Measurements from ENCODE around the gene BNIP2. TPM values are rescaled to one million over a fixed set of nuclear protein-coding genes. Genes with fewer than 3 reads are reported as not detected.

The BNIP2 gene
- total RNA-seq, 1 experiment from 2014 or later, result 53.1 TPM

DNA sequence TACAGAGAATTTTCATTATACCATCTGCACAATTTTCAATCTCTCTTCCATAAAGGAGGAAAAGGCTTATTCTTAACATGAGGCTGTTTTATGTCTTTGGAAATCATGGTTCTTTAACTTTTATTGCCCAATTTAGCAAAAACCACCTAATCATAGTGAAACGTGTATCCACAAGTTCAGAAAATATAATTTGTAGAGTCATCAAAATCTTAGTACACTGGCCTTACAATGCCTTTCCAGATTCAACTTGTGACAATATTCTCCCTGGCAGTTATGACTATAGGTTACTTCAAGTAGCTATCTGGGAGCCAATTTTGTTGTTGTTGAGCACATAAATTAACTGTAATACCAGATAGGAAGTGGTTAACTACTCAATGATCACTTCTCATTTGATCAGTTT lies 10.9 kb downstream of the BNIP2 start:
- H3K4me2 ChIP-seq (ENCODE audit: low read length), result no peak overlapping the region
- TF ChIP-seq POLR2A (IDR thresholded peaks at IDR 0.05; ENCODE audit: borderline replicate concordance, extremely low read depth, insufficient read depth, insufficient read length), result no peak
- BruUV-seq (replicated peaks), result TSS peak; percentile 2
- peaks cover 18% of the 10 kb centered on the region for H3K79me2 ChIP-seq (ENCODE audit: insufficient read depth, low read length)
- peaks cover 37 to 56% of the 10 kb centered on the region in 2 experiments for H3K36me3 ChIP-seq (ENCODE audit: control insufficient read depth in 1 of 2, insufficient read depth in 2 of 2, low read length in 2 of 2)
- H3K9me2 ChIP-seq (ENCODE audit: insufficient read depth), result no peaks in the 10 kb centered on the region
- H3K9ac ChIP-seq (ENCODE audit: low read length), result no peak overlapping the region
- no peaks in the 10 kb centered on the region for H3K4me1 ChIP-seq (ENCODE audit: control insufficient read depth in 1 of 2, insufficient read depth in 2 of 2, low read length in 2 of 2)
- RAD21 ChIA-PET (ENCODE audit: low non-redundant PET in 1 of 2, low total read pairs in 2 of 2, uncharacterized antibody in 2 of 2, unreplicated experiment in 2 of 2), result no interaction called here
- CTCF ChIA-PET, result no interaction called here
- no peak for ATAC-seq
- H3K27ac ChIP-seq (ENCODE audit: low read depth, low read length), result no peak overlapping the region
- no peak overlapping the region for H3K4me3 ChIP-seq (replicated peaks in 1 of 2; ENCODE audit: low read depth in 1 of 2, low read length in 2 of 2)
- H3K9me3 ChIP-seq (ENCODE audit: control insufficient read depth in 1 of 2, insufficient read depth in 1 of 2, low read depth in 1 of 2, low read length in 2 of 2), result no peaks in the 10 kb centered on the region
- H3K27me3 ChIP-seq (ENCODE audit: insufficient read depth, low read length), result no peaks in the 10 kb centered on the region
- H4K20me1 ChIP-seq (ENCODE audit: insufficient read depth), result no peaks in the 10 kb centered on the region; the same call in 1 of the 2 replicates
- POLR2A ChIA-PET, result no interaction called here
- no peak for DNase-seq (ENCODE audit: low read depth, low spot score)
- intact Hi-C loops (cut with micrococcal nuclease), result no loop called here
- no peak overlapping the region for H2AFZ ChIP-seq (ENCODE audit: low read depth, low read length, poor library complexity, severe bottlenecking)

DNA sequence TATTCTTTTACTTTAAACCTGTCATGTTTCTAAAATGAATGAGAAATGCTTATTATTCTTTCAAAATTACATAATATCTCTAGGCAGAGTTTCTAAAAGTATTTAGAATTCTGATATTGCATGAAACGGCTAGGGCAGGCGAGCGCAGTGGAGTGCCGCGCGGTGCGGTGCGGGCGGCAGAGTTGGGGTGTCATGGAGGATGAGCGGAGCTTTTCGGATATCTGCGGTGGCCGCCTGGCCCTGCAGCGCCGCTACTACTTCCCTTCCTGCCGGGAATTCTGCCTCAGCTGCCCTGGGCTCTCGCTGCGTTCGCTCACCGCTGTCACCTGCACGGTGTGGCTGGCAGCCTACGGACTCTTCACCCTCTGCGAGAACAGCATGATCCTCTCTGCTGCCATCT lies 12.6 kb downstream of the BNIP2 start:
- Histone ChIP-seq H3K79me2 (ENCODE audit: insufficient read depth, low read length) (0 out of 2 replicates have a peak, but pooled peaks cover 8% of the 10 kb centered on the region), H3K27ac (ENCODE audit: low read depth, low read length) (no peak overlapping the region), H3K4me2 (ENCODE audit: low read length) (no peak overlapping the region), H3K36me3 (ENCODE audit: control insufficient read depth in 1 of 2, insufficient read depth in 2 of 2, low read length in 2 of 2) (peaks cover 45 to 57% of the 10 kb centered on the region in 2 experiments), H3K4me1 (ENCODE audit: control insufficient read depth in 1 of 2, insufficient read depth in 2 of 2, low read length in 2 of 2) (no peaks in the 10 kb centered on the region), H3K9me2 (ENCODE audit: insufficient read depth) (no peaks in the 10 kb centered on the region), H3K27me3 (ENCODE audit: insufficient read depth, low read length) (no peaks in the 10 kb centered on the region), H4K20me1 (ENCODE audit: insufficient read depth) (no peaks in the 10 kb centered on the region; the same call in 1 of the 2 replicates), H3K9me3 (ENCODE audit: control insufficient read depth in 1 of 2, insufficient read depth in 1 of 2, low read depth in 1 of 2, low read length in 2 of 2) (no peaks in the 10 kb centered on the region), H2AFZ (ENCODE audit: low read depth, low read length, poor library complexity, severe bottlenecking) (no peak overlapping the region), H3K4me3 (replicated peaks in 1 of 2; ENCODE audit: low read depth in 1 of 2, low read length in 2 of 2) (no peak overlapping the region), H3K9ac (ENCODE audit: low read length) (no peak overlapping the region)
- ATAC-seq (no peak), DNase-seq (ENCODE audit: low read depth, low spot score) (no peak)
- ChIA-PET RAD21 (ENCODE audit: low non-redundant PET in 1 of 2, low total read pairs in 2 of 2, uncharacterized antibody in 2 of 2, unreplicated experiment in 2 of 2) (no interaction called here), CTCF (no interaction called here), POLR2A (no interaction called here)
- intact Hi-C loops (cut with micrococcal nuclease), result no loop called here
- no TSS peak for BruUV-seq (replicated peaks)
- TF ChIP-seq TCF7L2 (IDR thresholded peaks at IDR 0.05; ENCODE audit: borderline replicate concordance, extremely low read depth, insufficient read depth, insufficient read length) (no peak), CBX3 (IDR thresholded peaks at IDR 0.05; ENCODE audit: low read depth) (no peak), ELF1 (IDR thresholded peaks at IDR 0.05; ENCODE audit: borderline replicate concordance, low read depth) (no peak), POLR2A (IDR thresholded peaks at IDR 0.05; ENCODE audit: borderline replicate concordance, extremely low read depth, insufficient read depth, insufficient read length) (no peak), EZH2 (IDR thresholded peaks at IDR 0.05) (no peak), SP1 (IDR thresholded peaks at IDR 0.05; ENCODE audit: low read depth) (no peak), EZH2phosphoT487 (IDR thresholded peaks at IDR 0.05; ENCODE audit: borderline replicate concordance) (no peak), ZNF274 (IDR thresholded peaks at IDR 0.05; ENCODE audit: low read depth, low read length) (no peak), RAD21 (IDR thresholded peaks at IDR 0.05; ENCODE audit: low read depth) (no peak), CEBPB (IDR thresholded peaks at IDR 0.05; ENCODE audit: low read depth) (no peak), JUND (IDR thresholded peaks at IDR 0.05) (no peak)
- TF ChIP-seq, protein P1, sequence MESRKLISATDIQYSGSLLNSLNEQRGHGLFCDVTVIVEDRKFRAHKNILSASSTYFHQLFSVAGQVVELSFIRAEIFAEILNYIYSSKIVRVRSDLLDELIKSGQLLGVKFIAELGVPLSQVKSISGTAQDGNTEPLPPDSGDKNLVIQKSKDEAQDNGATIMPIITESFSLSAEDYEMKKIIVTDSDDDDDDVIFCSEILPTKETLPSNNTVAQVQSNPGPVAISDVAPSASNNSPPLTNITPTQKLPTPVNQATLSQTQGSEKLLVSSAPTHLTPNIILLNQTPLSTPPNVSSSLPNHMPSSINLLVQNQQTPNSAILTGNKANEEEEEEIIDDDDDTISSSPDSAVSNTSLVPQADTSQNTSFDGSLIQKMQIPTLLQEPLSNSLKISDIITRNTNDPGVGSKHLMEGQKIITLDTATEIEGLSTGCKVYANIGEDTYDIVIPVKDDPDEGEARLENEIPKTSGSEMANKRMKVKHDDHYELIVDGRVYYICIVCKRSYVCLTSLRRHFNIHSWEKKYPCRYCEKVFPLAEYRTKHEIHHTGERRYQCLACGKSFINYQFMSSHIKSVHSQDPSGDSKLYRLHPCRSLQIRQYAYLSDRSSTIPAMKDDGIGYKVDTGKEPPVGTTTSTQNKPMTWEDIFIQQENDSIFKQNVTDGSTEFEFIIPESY (IDR thresholded peaks at IDR 0.05; ENCODE audit: extremely low read depth, insufficient replicate concordance, low read length), result no peak
- TF ChIP-seq, protein P2, sequence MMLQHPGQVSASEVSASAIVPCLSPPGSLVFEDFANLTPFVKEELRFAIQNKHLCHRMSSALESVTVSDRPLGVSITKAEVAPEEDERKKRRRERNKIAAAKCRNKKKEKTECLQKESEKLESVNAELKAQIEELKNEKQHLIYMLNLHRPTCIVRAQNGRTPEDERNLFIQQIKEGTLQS (IDR thresholded peaks at IDR 0.05), result no peak

All from HCT116 (cell line).